ENCODE results near the gene ZSCAN21.

DNA sequence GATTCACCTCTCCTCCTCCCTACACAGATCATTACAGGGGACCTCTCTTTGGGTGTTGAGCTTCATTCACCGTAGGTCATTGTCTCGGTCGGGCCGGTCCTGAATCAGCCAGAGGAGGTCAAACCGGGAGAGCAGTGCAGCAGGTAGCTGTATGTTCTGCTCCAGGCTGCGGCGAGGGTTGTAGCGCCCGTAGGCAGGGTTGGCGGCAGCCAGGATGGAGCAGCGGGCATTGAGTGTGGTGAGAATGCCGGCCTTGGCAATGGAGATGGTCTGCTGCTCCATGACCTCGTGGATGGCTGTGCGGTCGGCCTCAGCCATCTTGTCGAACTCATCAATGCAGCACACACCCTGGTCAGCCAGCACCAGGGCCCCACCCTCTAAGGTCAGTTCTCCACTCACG, 46.1 kb downstream of the ZSCAN21 start:
- TF ChIP-seq TAF1 (IDR thresholded peaks at IDR 0.05; ENCODE audit: borderline replicate concordance, insufficient read depth, low read length) (no peak), POLR2AphosphoS5 (IDR thresholded peaks at IDR 0.05; ENCODE audit: low read depth, low read length) (peak; percentile 29; the same call in 1 of the 2 replicates), SIN3A (IDR thresholded peaks at IDR 0.05; ENCODE audit: borderline replicate concordance, insufficient read depth, low read length) (no peak), FOXP2 (optimal IDR thresholded peaks at IDR 0.05; ENCODE audit: borderline replicate concordance, extremely low read depth, extremely low read length, insufficient read depth) (no peak)
- TF ChIP-seq, protein P1, sequence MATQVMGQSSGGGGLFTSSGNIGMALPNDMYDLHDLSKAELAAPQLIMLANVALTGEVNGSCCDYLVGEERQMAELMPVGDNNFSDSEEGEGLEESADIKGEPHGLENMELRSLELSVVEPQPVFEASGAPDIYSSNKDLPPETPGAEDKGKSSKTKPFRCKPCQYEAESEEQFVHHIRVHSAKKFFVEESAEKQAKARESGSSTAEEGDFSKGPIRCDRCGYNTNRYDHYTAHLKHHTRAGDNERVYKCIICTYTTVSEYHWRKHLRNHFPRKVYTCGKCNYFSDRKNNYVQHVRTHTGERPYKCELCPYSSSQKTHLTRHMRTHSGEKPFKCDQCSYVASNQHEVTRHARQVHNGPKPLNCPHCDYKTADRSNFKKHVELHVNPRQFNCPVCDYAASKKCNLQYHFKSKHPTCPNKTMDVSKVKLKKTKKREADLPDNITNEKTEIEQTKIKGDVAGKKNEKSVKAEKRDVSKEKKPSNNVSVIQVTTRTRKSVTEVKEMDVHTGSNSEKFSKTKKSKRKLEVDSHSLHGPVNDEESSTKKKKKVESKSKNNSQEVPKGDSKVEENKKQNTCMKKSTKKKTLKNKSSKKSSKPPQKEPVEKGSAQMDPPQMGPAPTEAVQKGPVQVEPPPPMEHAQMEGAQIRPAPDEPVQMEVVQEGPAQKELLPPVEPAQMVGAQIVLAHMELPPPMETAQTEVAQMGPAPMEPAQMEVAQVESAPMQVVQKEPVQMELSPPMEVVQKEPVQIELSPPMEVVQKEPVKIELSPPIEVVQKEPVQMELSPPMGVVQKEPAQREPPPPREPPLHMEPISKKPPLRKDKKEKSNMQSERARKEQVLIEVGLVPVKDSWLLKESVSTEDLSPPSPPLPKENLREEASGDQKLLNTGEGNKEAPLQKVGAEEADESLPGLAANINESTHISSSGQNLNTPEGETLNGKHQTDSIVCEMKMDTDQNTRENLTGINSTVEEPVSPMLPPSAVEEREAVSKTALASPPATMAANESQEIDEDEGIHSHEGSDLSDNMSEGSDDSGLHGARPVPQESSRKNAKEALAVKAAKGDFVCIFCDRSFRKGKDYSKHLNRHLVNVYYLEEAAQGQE (IDR thresholded peaks at IDR 0.05; ENCODE audit: insufficient read depth in 1 of 2, low read depth in 2 of 2, low read length in 2 of 2) = no peak

Data from PFSK-1 (cell line).